ENCODE measurements around the gene NTSR1.

The NTSR1 gene

DNA sequence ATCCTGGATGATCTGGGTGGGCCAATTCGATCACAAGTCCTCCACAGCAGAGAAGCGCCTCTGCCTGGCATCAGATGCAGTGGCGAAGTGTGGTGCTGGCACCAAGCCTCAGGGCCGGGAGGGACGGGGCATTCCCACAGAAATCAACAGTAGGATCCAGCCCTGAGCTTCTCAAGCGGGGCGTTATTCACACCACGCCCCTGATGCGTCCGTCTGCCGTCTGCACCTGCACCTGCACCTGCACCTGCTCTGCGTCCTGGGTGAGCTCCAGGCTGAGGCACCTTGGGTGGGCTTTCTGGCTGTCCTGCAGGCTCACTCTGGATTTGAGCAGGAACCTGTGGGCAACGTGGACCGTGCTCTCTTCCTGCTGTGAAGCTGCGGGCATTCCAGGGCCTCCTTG lies 13.8 kb upstream of the NTSR1 start:
- DNase-seq: no peak

DNA sequence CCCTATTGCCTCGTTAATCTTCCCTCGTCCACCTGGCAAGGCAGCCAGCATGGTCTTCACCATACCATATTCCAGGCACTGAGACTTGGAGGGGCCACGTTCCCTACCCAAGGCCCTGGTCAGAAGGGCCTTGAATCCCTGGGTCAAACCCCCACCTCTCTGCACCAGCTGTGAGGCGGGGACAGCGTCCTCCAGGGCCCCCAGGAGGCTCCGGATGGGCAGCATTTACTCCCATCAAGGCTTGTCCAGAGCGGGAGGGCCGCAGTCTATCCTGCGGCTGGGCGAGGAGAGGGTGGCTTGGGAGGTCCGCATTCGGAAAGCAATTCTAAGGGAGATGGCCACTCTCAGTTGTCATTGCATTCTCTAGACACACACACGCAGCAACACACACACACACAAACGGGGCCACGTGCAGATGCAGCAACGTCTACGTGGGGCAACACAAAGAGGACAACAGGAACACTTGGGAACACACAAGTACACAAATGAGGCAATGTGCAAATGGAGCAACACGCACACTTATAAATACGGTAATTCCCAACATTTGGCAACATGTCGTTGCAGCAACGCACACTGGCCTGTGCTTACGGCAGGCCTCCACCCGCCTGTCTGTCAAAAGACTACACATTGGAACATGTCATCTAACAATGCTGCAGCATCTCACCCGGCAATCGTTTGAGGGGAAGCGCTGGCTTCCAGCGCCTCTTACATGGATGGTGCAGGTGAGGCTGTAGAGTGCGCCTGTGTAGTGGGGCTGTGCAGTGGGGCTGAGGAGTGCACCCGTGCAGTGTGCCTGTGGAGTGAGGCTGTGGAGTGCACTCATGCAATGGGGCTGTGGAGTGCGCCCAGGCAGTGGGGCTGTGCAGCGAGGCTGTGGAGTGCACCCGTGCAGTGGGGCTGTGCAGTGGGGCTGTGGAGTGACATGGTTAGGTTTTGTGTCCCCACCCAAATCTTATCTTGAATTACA lies 12.9 kb upstream of the NTSR1 start:
- DNase-seq: no peak

DNA sequence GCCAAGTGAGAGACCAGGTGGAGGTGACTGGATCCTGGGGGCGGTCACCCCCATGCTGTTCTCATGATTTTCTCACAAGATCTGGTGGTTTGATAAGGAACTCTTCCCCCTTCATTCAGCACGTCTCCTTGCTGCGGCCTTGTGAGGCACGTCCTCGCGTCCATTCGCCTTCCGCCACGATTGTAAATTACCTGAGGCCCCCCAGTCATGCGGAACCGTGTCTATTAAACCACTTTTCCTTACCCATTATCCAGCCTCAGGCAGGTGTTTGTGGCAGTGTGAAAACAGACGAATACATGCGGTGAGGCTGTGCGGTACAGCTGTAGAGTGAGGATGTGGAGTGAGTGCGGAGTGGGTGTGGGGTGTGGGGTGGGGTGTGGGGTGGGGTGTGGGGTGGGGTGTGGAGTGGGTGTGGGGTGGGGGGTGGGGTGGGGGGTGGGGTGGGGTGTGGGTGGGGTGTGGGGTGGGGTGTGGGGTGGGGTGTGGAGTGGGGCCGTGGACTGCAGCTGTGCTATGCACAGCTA lies 12.1 kb upstream of the NTSR1 start:
- no peak for DNase-seq

DNA sequence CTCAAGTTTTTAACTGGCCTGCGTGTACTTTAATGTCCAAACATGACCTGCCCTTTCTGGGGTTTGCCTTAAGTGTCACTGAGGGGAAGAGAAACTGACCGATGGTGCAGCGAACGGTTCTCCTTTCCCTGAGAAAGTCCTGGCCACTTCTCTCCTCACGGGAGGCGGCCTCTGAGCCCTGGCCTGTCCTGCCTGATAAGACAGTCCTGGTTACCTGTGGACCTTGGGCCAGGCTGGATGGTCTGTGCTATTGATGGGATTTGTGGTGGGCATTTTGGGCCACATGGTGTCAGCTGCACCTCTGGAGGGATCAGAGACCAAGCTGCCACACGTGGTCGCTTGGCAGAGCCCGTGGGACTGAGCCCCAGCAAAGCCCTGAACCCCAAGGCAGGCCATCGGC lies 11.6 kb upstream of the NTSR1 start:
- no peak for DNase-seq

DNA sequence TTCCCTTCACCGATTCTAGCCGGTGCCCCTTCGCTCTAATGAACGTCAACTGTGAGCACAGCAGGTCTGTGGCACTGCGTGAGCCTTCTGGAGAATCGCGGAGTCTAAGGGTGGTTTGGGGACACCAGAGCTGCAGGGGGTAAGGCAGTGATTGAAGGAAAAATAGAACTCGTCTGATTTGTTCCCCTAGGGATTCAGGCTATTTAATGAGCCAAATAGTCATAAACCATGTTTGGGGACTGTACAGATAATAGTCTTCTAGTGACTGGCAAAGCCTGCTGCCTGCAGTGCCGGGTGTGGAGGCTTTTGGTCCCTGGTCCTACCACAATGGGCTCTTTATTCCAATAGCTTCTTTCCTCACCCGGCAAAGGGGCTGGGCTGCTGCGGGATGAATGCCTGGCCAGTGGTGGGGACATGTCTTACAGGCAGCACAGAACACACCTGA lies 11.1 kb upstream of the NTSR1 start:
- no peak for DNase-seq

DNA sequence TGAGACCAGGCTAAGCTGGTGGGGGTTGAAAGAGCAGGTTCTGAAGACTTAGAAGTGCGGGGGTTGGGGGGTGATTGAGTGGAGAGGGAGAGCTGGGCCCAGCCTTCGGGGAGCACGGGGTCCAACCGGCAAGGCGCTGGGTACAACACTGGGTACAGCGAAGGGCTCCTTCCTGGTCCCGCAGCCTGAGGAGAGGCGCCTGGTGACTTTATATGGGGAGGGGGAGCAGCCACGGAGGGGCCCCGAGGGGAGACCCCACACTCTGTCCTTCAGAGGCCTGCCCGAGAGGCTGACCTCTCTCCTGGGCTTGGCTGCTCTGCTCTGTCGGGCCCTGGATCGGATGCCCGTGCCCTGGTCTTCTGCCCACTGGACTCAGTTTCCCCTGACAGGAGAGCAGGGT lies 10.4 kb upstream of the NTSR1 start:
- DNase-seq: no peak

DNA sequence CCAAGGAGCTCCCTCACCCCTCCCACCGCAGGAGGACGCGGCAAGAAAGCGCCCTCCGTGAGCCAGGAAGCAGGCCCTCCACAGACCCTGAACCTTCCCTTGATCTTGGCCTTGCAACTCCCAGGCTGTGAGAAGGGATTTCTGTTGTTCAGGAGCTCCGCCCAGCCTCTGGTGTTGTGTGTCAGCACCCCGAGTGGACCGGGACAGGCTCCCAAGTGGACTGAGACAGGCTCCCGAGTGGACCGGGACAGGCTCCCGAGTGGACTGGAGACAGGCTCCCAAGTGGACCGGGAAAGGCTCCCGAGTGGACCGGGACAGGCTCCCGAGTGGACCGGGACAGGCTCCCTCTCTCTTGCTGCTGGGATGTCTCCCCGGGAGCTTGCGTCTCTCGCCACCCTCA lies 9.3 kb upstream of the NTSR1 start:
- no peak for DNase-seq

DNA sequence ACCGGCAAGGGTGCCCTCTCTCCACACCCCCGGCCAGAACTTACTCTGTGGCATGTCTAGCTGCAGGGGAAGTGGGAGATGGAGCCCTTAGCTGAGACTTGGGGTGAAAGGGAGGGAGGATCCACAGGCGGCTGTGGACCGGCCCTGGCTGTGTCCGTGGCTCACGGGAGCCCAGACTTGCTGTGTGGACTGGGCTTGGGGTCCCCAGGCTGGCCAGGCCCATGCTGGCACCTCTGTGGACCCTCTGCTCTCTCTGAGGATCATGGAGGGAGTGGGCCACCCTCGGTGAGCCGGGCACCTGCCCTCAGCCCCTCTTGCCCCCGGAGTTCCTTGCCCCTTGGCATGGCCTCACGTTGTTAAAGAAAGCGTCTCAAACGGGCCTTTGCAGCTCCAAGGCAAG lies 8.9 kb upstream of the NTSR1 start:
- no peak for DNase-seq

DNA sequence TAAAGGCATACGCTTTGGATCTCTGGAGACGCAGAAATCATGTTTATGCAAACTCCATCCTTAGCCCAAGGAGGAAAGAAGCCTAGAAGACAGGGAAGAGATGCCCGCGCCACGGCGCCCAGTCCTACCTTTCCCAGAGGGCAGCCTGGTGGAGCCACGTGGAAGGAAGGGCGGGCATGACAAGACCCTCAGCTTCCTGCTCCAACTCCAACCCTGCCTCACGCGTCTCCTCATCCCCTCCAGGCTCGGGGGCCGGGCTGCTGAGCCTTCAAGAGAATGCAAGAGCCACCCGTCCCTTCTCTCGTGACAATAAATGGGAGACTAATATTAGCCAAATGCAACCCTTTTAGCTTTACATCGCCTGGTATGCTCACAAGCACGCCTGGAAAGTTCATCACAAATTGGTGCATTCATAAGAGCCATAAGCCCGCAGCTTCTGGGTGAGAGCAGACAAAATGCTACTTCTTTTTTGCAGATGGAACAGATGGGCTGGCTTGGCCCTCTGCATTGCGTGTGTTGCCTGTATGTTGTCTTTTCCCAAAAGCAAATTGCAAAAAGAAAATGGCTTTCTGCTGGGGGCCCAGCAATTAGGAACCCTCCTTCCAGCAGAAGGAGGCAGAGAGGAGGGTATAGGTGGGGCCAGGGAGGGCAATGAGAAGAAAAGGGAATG lies 8.2 kb upstream of the NTSR1 start:
- DNase-seq: no peak

DNA sequence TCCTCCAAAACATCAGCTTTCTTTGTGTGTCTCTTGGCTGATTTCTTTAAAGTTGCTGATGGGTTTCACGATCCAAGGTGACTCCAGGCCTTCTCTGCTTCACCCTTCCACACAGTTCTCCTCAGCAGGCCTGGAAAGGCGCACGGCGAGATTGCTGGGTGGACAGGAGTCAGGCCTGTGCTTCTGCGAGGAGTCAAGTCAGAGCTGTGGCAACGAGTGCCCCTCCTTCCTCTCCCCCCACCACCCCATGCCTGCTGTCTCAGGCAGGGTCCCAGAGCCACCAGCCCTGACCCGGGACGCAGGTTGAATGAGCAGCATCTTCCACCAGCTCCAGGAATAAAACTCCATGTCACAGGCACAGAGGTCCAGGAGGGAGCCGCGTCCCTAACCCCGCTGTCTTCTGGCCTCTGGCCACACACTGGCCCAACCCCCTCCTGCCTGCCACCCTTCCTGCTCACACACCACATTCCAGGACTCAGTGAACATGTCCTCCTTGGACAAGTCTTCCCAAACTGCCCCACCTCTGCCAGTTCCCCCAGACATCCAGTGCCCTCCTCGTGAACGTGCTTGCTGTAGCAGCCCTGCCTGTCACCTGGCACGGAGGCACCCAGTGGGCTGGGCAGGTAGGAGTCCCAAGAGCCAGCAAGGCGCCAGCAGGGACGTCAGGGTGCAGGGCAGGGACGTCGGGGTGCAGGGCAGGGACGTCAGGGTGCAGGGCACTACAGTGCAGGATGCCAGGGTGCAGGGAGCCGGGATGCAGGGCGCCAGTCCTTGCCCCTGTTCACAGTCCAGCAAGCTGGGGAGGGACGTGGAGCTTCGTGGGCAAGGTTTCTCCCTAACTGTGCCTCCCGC lies 7.2 kb upstream of the NTSR1 start:
- no peak for DNase-seq

DNA sequence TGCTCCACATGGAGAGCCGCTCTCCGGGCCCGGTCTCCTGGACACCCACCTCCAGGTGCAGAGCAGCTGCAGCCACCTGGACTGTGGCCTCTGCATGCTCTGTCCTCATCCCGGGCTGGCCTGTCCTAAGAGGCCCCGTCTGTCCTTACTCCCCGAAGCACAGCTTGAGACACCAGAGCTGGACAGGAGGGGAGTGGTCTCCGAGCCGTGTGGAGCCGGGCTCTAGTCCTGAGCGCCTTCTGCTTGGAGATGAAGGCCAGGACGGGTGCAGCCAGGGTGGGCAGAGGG lies 6.7 kb upstream of the NTSR1 start:
- no peak for DNase-seq

DNA sequence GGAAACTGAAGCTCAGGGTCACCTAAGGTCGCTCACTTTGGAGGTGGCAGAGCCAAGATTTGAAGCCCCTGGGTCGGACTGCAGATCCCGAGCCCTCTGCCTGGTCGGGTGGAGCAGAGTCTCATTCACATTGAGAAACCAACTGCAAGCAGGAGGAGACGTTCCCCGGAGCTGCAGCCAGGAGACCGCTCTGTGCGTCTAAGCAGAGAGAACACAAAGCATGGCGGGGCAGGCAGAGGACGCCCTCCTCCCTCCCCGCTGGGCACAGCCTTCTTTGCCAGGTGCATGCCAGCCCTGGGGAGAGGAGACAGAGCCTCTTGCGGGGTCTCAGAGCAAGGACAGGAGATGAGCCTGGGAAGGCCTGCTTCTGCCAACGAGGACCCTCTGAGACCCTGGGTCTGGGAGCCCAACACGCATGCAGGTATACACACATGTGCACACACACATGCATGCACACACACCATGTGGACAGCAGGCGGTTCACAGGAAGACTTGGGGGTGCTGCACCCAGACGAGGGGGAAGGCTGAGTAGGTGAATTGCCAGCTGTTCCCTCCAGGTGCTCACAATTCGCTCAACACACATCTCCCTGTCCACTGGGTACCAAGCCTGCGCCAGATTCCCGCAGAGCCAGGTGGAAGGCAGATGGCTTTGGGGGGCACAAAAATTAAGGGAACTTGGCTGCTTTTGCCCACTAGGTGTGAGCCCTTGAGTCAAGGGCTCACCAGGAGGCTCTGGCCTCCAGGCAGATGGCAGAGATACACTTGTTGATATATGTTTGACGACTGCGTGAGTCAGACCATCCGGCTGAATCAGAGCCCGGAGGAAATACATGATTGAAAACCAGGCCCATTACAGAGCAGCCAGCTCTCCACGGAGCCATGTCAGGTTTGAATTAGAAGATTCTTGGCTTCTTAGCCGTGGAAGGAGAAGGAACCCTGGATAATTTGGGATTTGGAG lies 5.5 kb upstream of the NTSR1 start:
- DNase-seq: no peak

DNA sequence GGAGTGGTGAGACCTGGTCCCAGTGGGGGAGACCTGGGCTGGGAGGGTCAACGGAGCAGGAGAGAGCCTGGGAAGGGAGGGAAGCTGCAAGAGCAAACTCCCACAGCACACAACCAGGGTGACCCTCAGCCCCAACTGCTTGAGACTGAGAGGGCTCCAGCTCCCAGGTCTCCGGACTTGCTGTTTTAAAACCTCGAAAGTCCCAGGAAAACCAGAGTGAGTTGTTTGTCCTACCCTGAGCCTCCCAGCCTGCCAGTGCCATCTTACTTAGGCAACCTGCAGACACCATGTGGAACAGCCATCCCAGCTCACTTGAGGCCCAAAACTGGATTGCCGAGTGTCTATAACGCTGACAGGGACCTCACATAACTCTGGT lies 4.8 kb upstream of the NTSR1 start:
- no peak for DNase-seq

DNA sequence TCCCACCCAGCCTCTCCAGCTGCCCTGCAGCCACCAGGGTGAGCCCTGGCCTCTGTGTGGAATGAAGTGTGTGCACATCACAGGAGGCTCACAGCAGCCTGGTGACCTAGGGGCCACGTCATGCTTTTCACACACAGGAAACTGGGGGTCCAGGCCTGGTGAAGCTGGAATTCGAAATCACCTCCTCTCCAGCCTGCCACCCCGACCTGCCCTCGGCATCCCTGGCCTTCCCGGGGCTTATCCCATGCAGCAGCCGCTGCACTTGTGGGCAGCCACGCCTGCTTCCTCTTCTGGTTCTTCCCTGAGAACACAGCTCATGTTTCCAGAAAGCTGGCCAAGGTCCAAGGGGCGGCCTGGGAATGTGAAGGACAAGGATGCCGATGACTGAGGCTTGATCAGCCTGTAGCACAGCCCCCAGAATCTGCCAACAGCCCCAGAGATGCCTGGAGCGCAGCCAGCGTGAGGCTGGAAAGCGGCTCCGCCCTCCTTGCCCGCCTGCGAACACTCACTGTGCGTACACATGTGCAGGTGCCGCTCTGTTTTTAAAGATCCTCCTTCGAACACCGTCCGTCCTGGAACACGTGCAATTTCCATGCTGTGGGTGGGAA lies 4.2 kb upstream of the NTSR1 start:
- DNase-seq: no peak

DNA sequence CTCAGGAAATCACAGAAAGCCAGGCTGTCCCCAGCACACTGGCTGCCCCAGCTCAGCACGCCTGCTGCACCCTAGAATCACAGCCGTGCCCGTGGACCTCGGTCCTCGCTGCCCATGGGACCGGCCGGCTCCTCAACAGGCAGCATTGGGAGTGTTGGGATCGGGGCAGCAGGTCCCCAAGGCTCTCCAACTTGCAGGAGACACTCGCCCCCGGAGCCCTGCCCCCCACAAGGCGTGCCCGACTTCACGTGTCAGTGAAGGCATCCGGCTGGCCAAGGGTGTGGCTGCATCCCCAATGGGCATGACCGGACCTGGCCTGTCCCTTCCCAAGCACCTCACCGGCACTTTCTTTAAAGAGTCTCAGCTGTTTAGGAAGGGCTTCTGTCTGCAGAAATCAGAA lies 3.0 kb upstream of the NTSR1 start:
- no peak for DNase-seq

DNA sequence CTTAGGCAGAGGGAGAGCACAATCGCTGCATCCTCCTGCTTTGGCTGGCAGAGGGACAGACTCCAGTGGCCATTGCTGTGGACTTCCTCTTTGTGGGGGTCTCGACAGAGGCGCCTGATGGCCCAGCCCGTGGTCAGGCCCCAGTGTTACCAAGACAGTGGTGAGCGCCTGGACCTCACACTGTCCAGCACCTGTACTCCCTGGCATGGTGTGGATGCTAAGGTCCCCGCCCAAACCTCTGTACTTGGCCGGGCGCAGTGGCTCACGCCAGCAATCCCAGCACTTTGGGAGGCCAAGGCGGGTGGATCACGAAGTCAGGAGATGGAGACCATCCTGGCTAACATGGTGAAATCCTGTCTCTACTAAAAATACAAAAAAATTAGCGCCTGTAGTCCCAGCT lies 2.3 kb upstream of the NTSR1 start:
- DNase-seq: no peak

DNA sequence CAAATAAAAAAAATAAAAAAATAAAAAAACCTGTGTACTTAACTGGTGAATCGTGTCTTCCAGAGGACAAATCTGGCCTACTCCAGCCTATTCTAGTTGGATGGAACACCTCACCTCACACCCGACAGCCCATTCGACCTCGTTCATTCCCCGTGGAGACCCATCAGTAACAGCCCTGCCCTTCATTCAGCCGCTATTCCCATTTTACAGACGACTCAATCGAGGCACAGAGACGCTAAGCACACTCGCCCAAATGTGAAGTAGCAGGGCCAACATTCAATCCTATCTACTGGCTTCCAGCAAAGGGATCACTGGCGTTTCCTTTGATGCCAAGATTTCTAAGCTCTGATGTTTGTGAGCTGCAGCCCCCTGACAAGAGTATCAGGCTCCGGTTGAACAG lies 1.8 kb upstream of the NTSR1 start:
- no peak for DNase-seq

DNA sequence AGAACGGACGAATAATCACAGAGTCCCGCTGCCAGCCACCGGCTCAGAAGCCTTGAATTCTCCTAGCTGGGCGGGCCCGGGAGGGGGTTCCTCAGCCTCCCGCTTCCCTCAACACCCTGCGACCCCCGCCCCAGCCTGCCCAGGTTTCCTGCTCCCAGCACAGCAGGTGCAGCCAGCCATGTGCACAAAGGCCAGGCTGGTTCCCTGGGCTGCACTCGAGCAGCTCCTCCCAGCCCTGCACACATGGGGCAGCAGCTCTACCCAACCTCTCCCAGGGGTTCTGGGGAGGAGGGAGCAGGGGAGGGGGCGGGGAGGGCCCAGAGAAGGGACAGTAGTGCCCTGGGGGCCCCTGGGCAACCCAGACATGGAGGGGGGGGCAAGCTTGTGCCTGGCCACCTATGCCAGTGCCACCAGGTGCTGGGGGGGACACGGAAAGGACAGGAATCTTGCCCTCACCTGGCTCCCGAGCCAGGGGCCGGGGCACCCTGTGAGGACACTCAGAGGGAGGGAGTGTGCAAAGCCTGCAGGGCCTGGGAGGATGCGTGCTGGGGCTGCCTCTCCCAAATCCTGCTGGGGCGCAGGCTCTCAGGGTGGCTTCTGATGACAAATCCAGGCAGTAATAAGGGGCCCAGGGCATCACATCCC lies 1.2 kb upstream of the NTSR1 start:
- DNase-seq: no peak

DNA sequence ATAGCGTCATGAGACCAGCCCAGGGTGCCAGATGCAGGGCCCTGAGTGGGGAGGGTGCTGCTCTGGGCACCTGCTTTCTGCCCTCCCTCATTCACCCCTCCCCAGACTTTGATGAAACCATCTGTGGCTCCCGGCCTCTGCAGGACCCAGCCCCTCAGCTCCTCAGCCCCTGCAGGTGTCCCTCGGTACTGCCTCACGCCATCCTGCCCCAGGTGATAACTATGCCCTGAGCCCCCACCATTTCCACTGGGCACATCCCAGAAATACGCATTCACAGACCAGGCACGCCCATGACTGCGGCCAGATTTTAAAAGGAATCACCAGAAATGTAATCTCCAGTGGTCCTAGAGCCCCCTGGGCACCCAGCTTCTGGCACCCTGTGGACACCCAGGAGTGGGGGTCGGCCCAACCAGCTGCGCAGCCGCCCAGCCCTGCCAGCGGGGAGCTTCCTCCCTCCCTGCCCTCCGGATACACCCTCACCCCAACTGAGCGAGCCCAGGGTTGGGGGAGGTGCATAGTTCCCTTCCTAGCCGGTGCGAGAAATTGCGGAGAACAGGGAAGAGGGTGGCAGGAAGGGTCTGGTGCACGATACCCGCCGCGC lies 615 bp upstream of the NTSR1 start:
- DNase-seq: no peak

DNA sequence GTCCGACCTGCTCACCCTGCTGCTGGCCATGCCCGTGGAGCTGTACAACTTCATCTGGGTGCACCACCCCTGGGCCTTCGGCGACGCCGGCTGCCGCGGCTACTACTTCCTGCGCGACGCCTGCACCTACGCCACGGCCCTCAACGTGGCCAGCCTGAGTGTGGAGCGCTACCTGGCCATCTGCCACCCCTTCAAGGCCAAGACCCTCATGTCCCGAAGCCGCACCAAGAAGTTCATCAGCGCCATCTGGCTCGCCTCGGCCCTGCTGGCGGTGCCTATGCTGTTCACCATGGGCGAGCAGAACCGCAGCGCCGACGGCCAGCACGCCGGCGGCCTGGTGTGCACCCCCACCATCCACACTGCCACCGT lies 885 bp downstream of the NTSR1 start:
- no peak for DNase-seq

Measured in GOT3 (cell line).